Urinary bladder (tissue), 4 donors: ENCODE data around the gene PRM3. TPM values are rescaled to one million over a fixed set of nuclear protein-coding genes. Genes with fewer than 3 reads are reported as not detected.

Experiments used
- DNase-seq: peaks from one replicate; pipeline ENCODE4 v3.0.0-alpha.2; 2015; ENCODE audit errors: extremely low spot score
- H3K27ac ChIP-seq: one replicate; pipeline ENCODE4 v1.5.1; 2013; ENCODE audit warnings: low read depth, mild to moderate bottlenecking, moderate library complexity
- H3K36me3 ChIP-seq: one replicate; pipeline ENCODE4 v1.6.1; 2013; ENCODE audit warnings: mild to moderate bottlenecking, moderate library complexity; ENCODE audit not compliant: insufficient read depth
- H3K4me1 ChIP-seq: one replicate; pipeline ENCODE4 v1.6.1; 2013; ENCODE audit warnings: mild to moderate bottlenecking, moderate library complexity; ENCODE audit not compliant: insufficient read depth
- H3K4me3 ChIP-seq: one replicate; pipeline ENCODE4 v1.5.1; 2013; ENCODE audit warnings: low read depth, low read length
- WGBS: extraction: QIAGEN DNeasy Blood & Tissue Kit; methylation state at CpG from one replicate; pipeline ENCODE4 v1.1.7; 2013; 5-methylcytosine and 5-hydroxymethylcytosine counted together
- polyA plus RNA-seq: library from polyadenylated mRNA; stranded (reverse); fragments of 200-250 nt; gene quantifications from one replicate; pipeline ENCODE4 v1.2.3, GENCODE V29; 2013
- small RNA-seq: library from RNA; depleted of rRNA; stranded (forward); fragments of <200 nt; gene quantifications from one replicate; pipeline ENCODE3, GENCODE V24; 2014
- total RNA-seq: library from RNA; depleted of rRNA; stranded (reverse); fragments of >200 nt; gene quantifications from one replicate; pipeline ENCODE4 v1.2.3, GENCODE V29; 2014
- donor health status: healthy with polysubstance abuse.
- donor health status: healthy.

Gene PRM3
- total and polyA plus RNA-seq, 2 donors, result not detected

- WGBS, result 91% methylated on average over 2 of the region's 3 CpGs
Observed at GRCh38 chr16:11232302-11232851, 41.1 kb downstream of the PRM3 start.

GRCh38 chr16:11231367-11231970, 42.0 kb downstream of the PRM3 start:
- no peak overlapping the region for H3K4me3 ChIP-seq
- H3K27ac ChIP-seq, result no peak overlapping the region
- WGBS, result 75% methylated on average over 10 of the region's 10 CpGs
- no peaks in the 10 kb centered on the region for H3K36me3 ChIP-seq
- H3K4me1 ChIP-seq, result no peaks in the 10 kb centered on the region
- no peak for DNase-seq

More at GRCh38 chr16:11232302-11232851, 41.1 kb downstream of the PRM3 start:
- no peaks in the 10 kb centered on the region for H3K4me1 ChIP-seq
- H3K4me3 ChIP-seq, result no peak overlapping the region
- H3K36me3 ChIP-seq, result no peaks in the 10 kb centered on the region
- H3K27ac ChIP-seq, result no peak overlapping the region
- no peak for DNase-seq

- no peak overlapping the region for H3K27ac ChIP-seq
- no peak for DNase-seq
- H3K36me3 ChIP-seq, result no peaks in the 10 kb centered on the region
- no peaks in the 10 kb centered on the region for H3K4me1 ChIP-seq
- 80% methylated on average over 4 of the region's 4 CpGs for WGBS
- H3K4me3 ChIP-seq, result no peak overlapping the region
Observed at GRCh38 chr16:11229906-11230305, 43.5 kb downstream of the PRM3 start.

- Histone ChIP-seq H3K4me1 (no peaks in the 10 kb centered on the region), H3K36me3 (no peaks in the 10 kb centered on the region), H3K27ac (no peak overlapping the region), H3K4me3 (no peak overlapping the region)
- no peak for DNase-seq
- WGBS, result 79% methylated on average over 5 of the region's 5 CpGs
Observed at GRCh38 chr16:11229432-11229831, 44.0 kb downstream of the PRM3 start.

- Histone ChIP-seq H3K4me3 (no peak overlapping the region), H3K27ac (no peak overlapping the region)
- no peak for DNase-seq
Observed at GRCh38 chr16:11225677-11226549, 47.5 kb downstream of the PRM3 start.

GRCh38 chr16:11224894-11225676, 48.3 kb downstream of the PRM3 start:
- no peak overlapping the region for H3K27ac ChIP-seq
- no peaks in the 10 kb centered on the region for H3K36me3 ChIP-seq
- no peak overlapping the region for H3K4me3 ChIP-seq
- DNase-seq, result no peak
- H3K4me1 ChIP-seq, result no peaks in the 10 kb centered on the region
- WGBS, result 65% methylated on average over 21 of the region's 21 CpGs

More at GRCh38 chr16:11225677-11226549, 47.5 kb downstream of the PRM3 start:
- Histone ChIP-seq H3K4me1 (no peaks in the 10 kb centered on the region), H3K36me3 (no peaks in the 10 kb centered on the region)
- 85% methylated on average over 18 of the region's 18 CpGs for WGBS

GRCh38 chr16:11224096-11224893, 49.1 kb downstream of the PRM3 start:
- 66% methylated on average over 24 of the region's 24 CpGs for WGBS

More at GRCh38 chr16:11224096-11224893, 49.1 kb downstream of the PRM3 start:
- no peak for DNase-seq
- H3K36me3 ChIP-seq, result no peaks in the 10 kb centered on the region
- H3K27ac ChIP-seq, result peak overlapping the region; percentile 61
- H3K4me3 ChIP-seq, result no peak overlapping the region
- no peaks in the 10 kb centered on the region for H3K4me1 ChIP-seq

Small RNA genes lying within 50 kb of the gene (small RNA-seq; reads per million reads assigned to genes)
- gene MIR548H2, result not detected
- gene RF00019, result not detected
- gene RF00554, result not detected

Other genes with a start within 250 kb of the PRM3 start
- gene SOCS1, start 17.4 kb downstream of the PRM3 start, total RNA-seq, result 6.9 TPM
- 15.0 TPM for gene SOCS1, start 17.4 kb downstream of the PRM3 start, polyA plus RNA-seq
- not detected for gene TNP2, start 4.3 kb downstream of the PRM3 start, total RNA-seq
- gene TNP2, start 4.3 kb downstream of the PRM3 start, polyA plus RNA-seq, result not detected
- gene PRM2, start 2.9 kb upstream of the PRM3 start, total RNA-seq, result not detected
- gene PRM2, start 2.9 kb upstream of the PRM3 start, polyA plus RNA-seq, result not detected
- not detected for gene PRM1, start 7.7 kb upstream of the PRM3 start, total RNA-seq
- gene PRM1, start 7.7 kb upstream of the PRM3 start, polyA plus RNA-seq, result not detected
- gene RMI2, start 71.8 kb upstream of the PRM3 start, total RNA-seq, result 14.3 TPM
- 2.2 TPM for gene RMI2, start 71.8 kb upstream of the PRM3 start, polyA plus RNA-seq